Lower lobe of right lung (tissue), 2 donors: ENCODE measurements around the gene BHLHA15. TPM values are rescaled to one million over a fixed set of nuclear protein-coding genes. Genes with fewer than 3 reads are reported as not detected.

Experiments
- ATAC-seq, 2 donors: fragments of 200-7000 bp; cut with Tn5 transposase; one replicate each; pipeline ENCODE4 v1.9.1; 2020 to 2022; ENCODE audit warnings: mild to moderate bottlenecking in 2 of 2, moderate library complexity in 2 of 2
- DNase-seq: peaks from one replicate; pipeline ENCODE4 v3.0.0-alpha.2; 2020
- H3K27ac ChIP-seq: fragments of 200-600 bp; one replicate; pipeline ENCODE4 v1.8.0; 2022
- H3K27me3 ChIP-seq: fragments of 200-600 bp; one replicate; pipeline ENCODE4 v1.8.0; 2022; ENCODE audit warnings: low read depth
- H3K36me3 ChIP-seq: fragments of 200-600 bp; one replicate; pipeline ENCODE4 v1.8.0; 2022; ENCODE audit warnings: mild to moderate bottlenecking
- H3K4me1 ChIP-seq: fragments of 200-600 bp; one replicate; pipeline ENCODE4 v1.8.0; 2022
- H3K4me3 ChIP-seq: fragments of 200-600 bp; one replicate; pipeline ENCODE4 v1.8.0; 2022; ENCODE audit warnings: mild to moderate bottlenecking
- H3K9me3 ChIP-seq: fragments of 200-600 bp; one replicate; pipeline ENCODE4 v1.8.0; 2022
- CTCF ChIP-seq: fragments of 200-600 bp; IDR thresholded peaks from one replicate; pipeline ENCODE4 v1.8.0; 2022; ENCODE audit warnings: antibody characterized with exemption, mild to moderate bottlenecking
- intact Hi-C: fragments of 100-400 bp; cut with DNase I; formaldehyde crosslinking; loops from one replicate; pipeline ENCODE4 v1.11.0; 2022
- total RNA-seq: library from RNA; stranded (reverse); fragmentation: NEBNext Ultra II Directional; extraction: Animal tissue kit (Norgen Biotek cat#: 25700); gene quantifications from one replicate; pipeline ENCODE4 v1.2.1, GENCODE V29; 2021
- donor health status: DM: no; HTN: yes; CAD: no; lungs with severe emphysema.

BHLHA15 gene
- total RNA-seq, 1 donor from 2014 or later, result 1.2 TPM

DNA sequence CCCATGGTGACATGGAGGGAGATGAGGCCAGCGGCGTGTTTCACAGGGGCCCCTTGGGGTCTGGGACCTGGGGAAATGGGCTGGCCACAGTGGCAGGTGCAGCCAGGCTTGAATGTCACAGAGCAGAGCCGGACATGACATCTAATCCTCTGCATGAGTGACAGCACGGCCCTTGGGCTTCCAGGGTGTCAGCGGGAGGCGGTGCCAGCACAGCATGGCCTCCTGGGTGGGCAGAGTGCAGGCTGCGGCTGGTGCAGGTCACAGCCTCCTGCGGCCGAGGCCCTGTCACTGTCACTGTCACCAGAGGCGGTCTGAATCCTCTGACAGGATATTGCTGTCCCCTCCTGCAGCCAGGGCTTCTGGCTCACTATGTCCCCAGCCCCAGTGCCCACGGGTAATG is 18.2 kb downstream of the BHLHA15 start:
- Histone ChIP-seq H3K4me1 (no peaks in the 10 kb centered on the region), H3K27ac (no peak overlapping the region), H3K27me3 (no peaks in the 10 kb centered on the region), H3K9me3 (no peaks in the 10 kb centered on the region), H3K4me3 (no peak overlapping the region), H3K36me3 (peaks cover 85% of the 10 kb centered on the region)
- ATAC-seq (no peak), DNase-seq (no peak)
- TF ChIP-seq CTCF, result no peak
- intact Hi-C loops, result no loop called here

- Histone ChIP-seq H3K27me3 (no peaks in the 10 kb centered on the region), H3K4me1 (no peaks in the 10 kb centered on the region), H3K4me3 (no peak overlapping the region), H3K27ac (no peak overlapping the region), H3K9me3 (no peaks in the 10 kb centered on the region), H3K36me3 (peaks cover 78% of the 10 kb centered on the region)
- intact Hi-C loops, result no loop called here
- no peak for ATAC-seq
- TF ChIP-seq CTCF, result no peak
- DNase-seq, result no peak
Observed at GRCh38 chr7:98229991-98230745, 18.9 kb downstream of the BHLHA15 start.

DNA sequence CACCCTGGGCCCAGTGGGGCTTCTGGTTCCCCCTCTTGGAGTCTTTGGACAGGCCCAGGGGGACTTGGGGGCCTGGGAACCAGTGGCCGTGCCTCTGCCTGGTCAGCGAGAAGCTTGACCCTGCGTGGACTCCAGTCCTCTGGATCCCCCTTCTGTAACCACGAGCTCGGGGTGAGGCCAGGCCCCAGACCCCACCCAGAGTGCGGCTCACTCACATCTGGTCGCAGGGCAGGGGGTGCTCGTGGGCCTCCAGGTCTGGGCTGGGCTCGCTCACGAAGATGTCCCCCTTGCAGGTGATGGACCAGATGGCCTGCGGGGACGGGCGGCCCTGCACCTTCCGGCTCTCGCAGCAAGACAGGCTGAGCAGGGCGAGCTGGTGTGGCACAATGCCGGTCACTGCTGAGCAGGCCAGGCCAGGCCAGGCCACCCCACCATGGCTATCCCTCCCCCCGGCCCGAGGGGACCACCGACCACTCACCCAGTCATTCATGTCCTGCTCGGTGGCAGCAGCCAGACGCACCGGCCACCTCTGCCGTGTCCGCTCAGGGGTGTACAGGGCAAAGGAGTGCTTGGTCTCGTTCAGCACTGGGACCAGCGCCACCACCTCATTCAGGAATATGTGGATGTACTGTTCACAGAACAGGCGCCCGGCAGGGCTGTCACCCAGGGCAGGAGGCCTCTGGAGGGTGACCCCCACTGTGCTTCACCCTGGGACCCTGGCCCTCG is 19.7 kb downstream of the BHLHA15 start:
- DNase-seq (no peak), ATAC-seq (no peak)
- Histone ChIP-seq H3K27ac (no peak overlapping the region), H3K9me3 (no peaks in the 10 kb centered on the region), H3K27me3 (no peaks in the 10 kb centered on the region), H3K4me3 (no peak overlapping the region), H3K4me1 (no peaks in the 10 kb centered on the region), H3K36me3 (peaks cover 73% of the 10 kb centered on the region)
- intact Hi-C loops, result no loop called here
- no peak for TF ChIP-seq CTCF

DNA sequence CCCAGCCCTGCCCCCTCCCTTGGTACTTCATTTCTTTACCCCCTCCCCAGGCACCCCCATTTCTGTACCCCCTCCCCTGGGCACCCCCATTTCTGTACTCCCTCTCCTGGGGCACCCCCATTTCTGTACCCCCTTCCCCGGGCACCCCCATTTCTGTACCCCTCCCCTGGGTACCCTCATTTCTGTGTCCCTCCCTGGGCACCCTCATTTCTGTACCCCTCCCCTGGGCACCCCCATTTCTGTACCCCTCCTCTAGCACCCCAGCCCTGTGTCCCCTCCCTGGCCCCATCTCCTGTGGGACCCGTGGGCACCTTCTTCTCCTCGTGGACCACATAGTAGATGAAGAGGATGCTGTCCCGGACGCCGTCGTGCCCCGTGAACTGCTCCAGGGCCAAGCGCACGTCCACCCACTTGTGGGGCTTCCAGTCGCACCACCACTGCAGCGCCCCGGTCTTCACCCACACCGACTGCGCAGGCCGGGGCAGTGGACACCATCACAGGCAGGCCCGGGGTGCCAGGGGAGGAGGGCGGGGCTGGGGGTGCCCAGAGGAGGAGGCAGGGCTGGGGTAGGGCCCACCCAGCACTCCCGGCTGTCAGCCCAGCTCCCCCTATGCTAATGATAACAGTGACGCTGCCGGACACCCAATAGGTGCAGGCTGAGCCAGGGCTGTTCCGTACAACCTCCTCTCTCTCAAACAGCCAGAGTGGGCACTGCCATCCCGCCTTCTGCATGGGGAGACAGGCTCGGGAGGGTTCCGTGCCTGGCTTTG is 20.4 kb downstream of the BHLHA15 start:
- H3K27ac ChIP-seq, result no peak overlapping the region
- no peak overlapping the region for H3K4me3 ChIP-seq
- H3K9me3 ChIP-seq, result no peaks in the 10 kb centered on the region
- ATAC-seq, result no peak
- H3K27me3 ChIP-seq, result no peaks in the 10 kb centered on the region
- intact Hi-C loops, result no loop called here
- H3K36me3 ChIP-seq, result peaks cover 73% of the 10 kb centered on the region
- no peak for TF ChIP-seq CTCF
- H3K4me1 ChIP-seq, result no peaks in the 10 kb centered on the region
- no peak for DNase-seq

DNA sequence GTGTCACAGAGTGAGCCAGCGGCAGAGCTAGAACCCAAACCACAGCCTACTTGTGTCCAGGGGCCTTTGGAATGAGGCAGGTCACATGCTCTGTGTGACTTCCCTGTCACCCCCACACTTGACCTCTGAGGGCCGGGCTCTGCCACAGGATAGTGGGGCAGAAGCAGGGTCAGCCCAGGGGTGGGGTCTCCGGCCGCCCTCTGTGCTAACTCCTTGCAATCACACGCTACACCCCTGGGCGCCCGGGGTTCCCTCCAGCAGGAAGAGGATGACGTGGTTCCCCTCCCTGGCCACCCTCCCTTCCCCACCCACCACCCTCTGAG is 21.0 kb downstream of the BHLHA15 start:
- Histone ChIP-seq H3K4me1 (no peaks in the 10 kb centered on the region), H3K9me3 (no peaks in the 10 kb centered on the region), H3K4me3 (no peak overlapping the region), H3K27ac (no peak overlapping the region), H3K27me3 (no peaks in the 10 kb centered on the region), H3K36me3 (peaks cover 73% of the 10 kb centered on the region)
- intact Hi-C loops, result no loop called here
- no peak for ATAC-seq
- no peak for TF ChIP-seq CTCF
- no peak for DNase-seq
